ENCODE results near the gene C19orf25. TPM values are rescaled to one million over a fixed set of nuclear protein-coding genes. Genes with fewer than 3 reads are reported as not detected.

Gene C19orf25
- total and polyA plus RNA-seq, 2 of the 13 experiments (the other 11 are each of a cell fraction or from before 2014, with no cell fraction given), result 14.2 to 32.4 TPM

GRCh38 chr19:1502433-1503088, 23.5 kb upstream of the C19orf25 start:
- H3K27me3 ChIP-seq (ENCODE audit: control insufficient read depth in 1 of 2, insufficient read depth in 2 of 2, low read length in 2 of 2), result no peaks in the 10 kb centered on the region
- peaks cover 33% of the 10 kb centered on the region for H3K4me1 ChIP-seq (ENCODE audit: insufficient read depth, low read length)
- H3K4me2 ChIP-seq (ENCODE audit: low read depth, low read length), result no peak overlapping the region
- TF ChIP-seq PRPF4 (IDR thresholded peaks at IDR 0.05; ENCODE audit: low read depth, low read length, poor library complexity, severe bottlenecking) (peak; percentile 43), ELF1 (CRISPR knock-in tag; IDR thresholded peaks at IDR 0.05) (no peak), NBN (conservative IDR thresholded peaks at IDR 0.05) (no peak), ZNF770 (CRISPR knock-in tag; IDR thresholded peaks at IDR 0.05) (peak; percentile 64), PBX2 (CRISPR knock-in tag; IDR thresholded peaks at IDR 0.05) (no peak), SNAI1 (CRISPR knock-in tag; IDR thresholded peaks at IDR 0.05; ENCODE audit: borderline replicate concordance) (no peak)
- ATAC-seq (no peak), DNase-seq (ENCODE audit: low spot score) (no peak), FAIRE-seq (no peak)
- H3K9ac ChIP-seq (ENCODE audit: insufficient read depth, low read depth, low read length), result no peak overlapping the region
- H2AFZ ChIP-seq (ENCODE audit: low read length), result no peak overlapping the region
- ChIA-PET CTCF (ENCODE audit: low intra/inter-chr PET ratio, low total read pairs) (interaction anchor here (1.2 kb wide), 1 partner anchor 11 kb away, joined by 5 read pairs; the partner anchor contains the start of gene ADAMTSL5), POLR2A (no interaction called here)
- WGBS (ENCODE audit: low lambda C conversion rate), result 61% methylated on average over 14 of the region's 14 CpGs
- H3K27ac ChIP-seq (ENCODE audit: extremely low read length, insufficient read depth, low read length), result no peak overlapping the region
- H3K9me3 ChIP-seq (ENCODE audit: low read length), result no peaks in the 10 kb centered on the region
- no peaks in the 10 kb centered on the region for H4K20me1 ChIP-seq (ENCODE audit: insufficient read depth, low read length)
- no peak overlapping the region; a peak in 1 of 6 replicates for H3K4me3 ChIP-seq (replicated peaks in 1 of 3; ENCODE audit: insufficient read depth in 1 of 3, low read depth in 2 of 3, low read length in 3 of 3)
- intact Hi-C loops (cut with micrococcal nuclease; ENCODE audit: unreplicated experiment) (no loop called here), in situ Hi-C loops (cut with HindIII; ENCODE audit: extremely low pct_ligation_motif_present, low pct_unique_long_range_greater_than_20kb) (no loop called here)
- BruUV-seq (replicated peaks), result no TSS peak
- no peaks in the 10 kb centered on the region for H3K36me3 ChIP-seq (replicated peaks in 1 of 2; ENCODE audit: control insufficient read depth in 1 of 2, insufficient read depth in 2 of 2, low read length in 2 of 2)
- no peaks in the 10 kb centered on the region for H3K79me2 ChIP-seq (ENCODE audit: insufficient read depth, low read length)
